K562 (cell line): Measurements from ENCODE around the gene UBR3. TPM values are rescaled to one million over a fixed set of nuclear protein-coding genes. Genes with fewer than 3 reads are reported as not detected.

Experiments
- ATF4 ChIP-seq: fragments of 450-650 bp; formaldehyde crosslinking; IDR thresholded peaks from 2 replicates; pipeline ENCODE4 v1.4.0; 2022; ENCODE audit warnings: mild to moderate bottlenecking, moderate library complexity
- CHCHD3 ChIP-seq: fragments of 250-450 bp; sonication (Bioruptor Pico); IDR thresholded peaks from 2 replicates; pipeline ENCODE4 v2.1.2; 2022; ENCODE audit warnings: mild to moderate bottlenecking
- ETV5 ChIP-seq: sonication (generic); formaldehyde crosslinking; IDR thresholded peaks from 2 replicates; pipeline ENCODE4 v1.4.0; 2020; ENCODE audit warnings: low read depth, mild to moderate bottlenecking, missing genetic modification reagents
- FOSL1 ChIP-seq: fragments of 200-800 bp; sonication (Bioruptor generic); conservative IDR thresholded peaks from 2 replicates; pipeline ENCODE4 v1.6.1; 2016; ENCODE audit warnings: missing genetic modification characterization, missing compliant biosample characterization
- HDAC1 ChIP-seq, 2 experiments: fragments of 450-650 bp; IDR thresholded peaks; 2 replicates each; pipeline ENCODE4 v1.6.1; 2016 to 2017; ENCODE audit warnings: inconsistent platforms in 1 of 2, mild to moderate bottlenecking in 1 of 2, moderate library complexity in 1 of 2
- HDAC2 ChIP-seq: fragments of 450-650 bp; IDR thresholded peaks from 2 replicates; pipeline ENCODE4 v1.6.1; 2016; ENCODE audit warnings: mild to moderate bottlenecking
- HDGF ChIP-seq: fragments of 450-650 bp; IDR thresholded peaks from 2 replicates; pipeline ENCODE4 v1.6.1; 2016
- HEY1 ChIP-seq: fragments of 250-450 bp; sonication (Bioruptor Pico); IDR thresholded peaks from 2 replicates; pipeline ENCODE4 v1.5.0; 2020; ENCODE audit warnings: mild to moderate bottlenecking, moderate library complexity, borderline replicate concordance
- HIVEP1 ChIP-seq: fragments of 250-450 bp; sonication (Bioruptor Pico); IDR thresholded peaks from 2 replicates; pipeline ENCODE4 v1.4.0; 2020; ENCODE audit warnings: mild to moderate bottlenecking
- HNRNPK ChIP-seq: fragments of 200-400 bp; formaldehyde crosslinking; IDR thresholded peaks from one replicate; pipeline ENCODE4 v1.6.1; 2018; ENCODE audit warnings: mild to moderate bottlenecking, low read depth, low read length; ENCODE audit not compliant: poor library complexity, severe bottlenecking
- KHSRP ChIP-seq: fragments of 450-650 bp; IDR thresholded peaks from 2 replicates; pipeline ENCODE4 v1.6.1; 2017
- MBD2 ChIP-seq: sonication (generic); IDR thresholded peaks from 2 replicates; pipeline ENCODE4 v1.6.1; 2016; ENCODE audit warnings: low read depth, borderline replicate concordance
- MECOM ChIP-seq: fragments of 250-450 bp; sonication (Bioruptor Pico); IDR thresholded peaks from 2 replicates; pipeline ENCODE4 v1.8.0; 2022; ENCODE audit warnings: inconsistent platforms
- MTA1 ChIP-seq: fragments of 450-650 bp; IDR thresholded peaks from 2 replicates; pipeline ENCODE4 v1.6.1; 2017; ENCODE audit warnings: borderline replicate concordance
- POLR3A ChIP-seq: IDR thresholded peaks from 2 replicates; pipeline ENCODE4 v1.6.1; 2011; ENCODE audit warnings: borderline replicate concordance, mild to moderate bottlenecking, moderate library complexity; ENCODE audit not compliant: insufficient read length, insufficient read depth; ENCODE audit errors: extremely low read depth
- RBM22 ChIP-seq: fragments of 200-400 bp; formaldehyde crosslinking; IDR thresholded peaks from 2 replicates; pipeline ENCODE4 v1.6.1; 2018; ENCODE audit warnings: low read length, low read depth; ENCODE audit not compliant: poor library complexity, severe bottlenecking
- RCOR1 ChIP-seq, 2 experiments: IDR thresholded peaks; 2 replicates each; pipeline ENCODE4 v1.6.1; 2012; ENCODE audit warnings: low read depth in 2 of 2, low read length in 2 of 2, borderline replicate concordance in 1 of 2, improper control_type of control experiment in 1 of 2
- SMARCA4 ChIP-seq: fragments of 450-650 bp; IDR thresholded peaks from 2 replicates; pipeline ENCODE4 v1.6.1; 2016
- ZFP1 ChIP-seq: fragments of 450-650 bp; formaldehyde crosslinking; IDR thresholded peaks from 2 replicates; pipeline ENCODE4 v1.4.0; 2020; ENCODE audit warnings: mild to moderate bottlenecking, mixed read lengths
- ZNF175 ChIP-seq: fragments of 200-800 bp; sonication (Bioruptor generic); IDR thresholded peaks from 2 replicates; pipeline ENCODE4 v1.6.1; 2016; ENCODE audit warnings: low read depth, mild to moderate bottlenecking, missing genetic modification characterization, missing compliant biosample characterization
- ZNF263 ChIP-seq: sonication (generic); formaldehyde crosslinking; IDR thresholded peaks from 2 replicates; pipeline ENCODE4 v1.8.0; 2022; ENCODE audit warnings: mild to moderate bottlenecking, missing genetic modification reagents, borderline replicate concordance
- ZNF277 ChIP-seq: fragments of 250-450 bp; sonication (Bioruptor Pico); IDR thresholded peaks from 2 replicates; pipeline ENCODE4 v1.8.0; 2022; ENCODE audit warnings: inconsistent platforms, mild to moderate bottlenecking, moderate library complexity, borderline replicate concordance
- polyA plus RNA-seq, 8 experiments: library from polyadenylated mRNA; depleted of rRNA in 4 of 8; stranded (reverse) in 5 of 8; unstranded in 3 of 8; fragments of >200 nt; fragmentation: Nextera tagmentation in 2 of 8; fragmentation: Illumina TruSeq in 1 of 8; extraction: Ambion mirVana in 2 of 8; extraction: Trizol in 1 of 8; gene quantifications; 2 replicates each; pipeline versions ENCODE4 v1.2.1 to v1.2.3, GENCODE V29; 2011 to 2014; ENCODE audit warnings: inconsistent platforms in 1 of 8, missing spikeins in 1 of 8
- total RNA-seq, 7 experiments: library from RNA; depleted of rRNA in 6 of 7; stranded (reverse); fragments of >200 nt in 6 of 7; fragmentation: Illumina TruSeq in 2 of 7; extraction: Trizol in 2 of 7; gene quantifications; 2 replicates each; pipeline versions ENCODE4 v1.2.1 to v1.2.3, GENCODE V29; 2011 to 2021; ENCODE audit warnings: low replicate concordance in 1 of 7
- TF ChIP-seq, protein P1 (sequence below): fragments of 200-800 bp; sonication (Bioruptor generic); IDR thresholded peaks from 2 replicates; pipeline ENCODE4 v1.6.1; 2017; ENCODE audit warnings: missing genetic modification characterization, missing compliant biosample characterization
- TF ChIP-seq, protein P2 (sequence below): sonication (generic); formaldehyde crosslinking; IDR thresholded peaks from 2 replicates; pipeline ENCODE4 v1.9.0; 2022; ENCODE audit warnings: mild to moderate bottlenecking, missing genetic modification reagents
- TF ChIP-seq, protein P3 (sequence below): sonication (generic); formaldehyde crosslinking; IDR thresholded peaks from 2 replicates; pipeline ENCODE4 v1.8.0; 2022; ENCODE audit warnings: mild to moderate bottlenecking, missing genetic modification reagents

UBR3 gene
- total and polyA plus RNA-seq, 9 of the 15 experiments (the other 6 are each of a cell fraction or from before 2014, with no cell fraction given), result 14.4 to 63.5 (median 40.4) TPM

DNA sequence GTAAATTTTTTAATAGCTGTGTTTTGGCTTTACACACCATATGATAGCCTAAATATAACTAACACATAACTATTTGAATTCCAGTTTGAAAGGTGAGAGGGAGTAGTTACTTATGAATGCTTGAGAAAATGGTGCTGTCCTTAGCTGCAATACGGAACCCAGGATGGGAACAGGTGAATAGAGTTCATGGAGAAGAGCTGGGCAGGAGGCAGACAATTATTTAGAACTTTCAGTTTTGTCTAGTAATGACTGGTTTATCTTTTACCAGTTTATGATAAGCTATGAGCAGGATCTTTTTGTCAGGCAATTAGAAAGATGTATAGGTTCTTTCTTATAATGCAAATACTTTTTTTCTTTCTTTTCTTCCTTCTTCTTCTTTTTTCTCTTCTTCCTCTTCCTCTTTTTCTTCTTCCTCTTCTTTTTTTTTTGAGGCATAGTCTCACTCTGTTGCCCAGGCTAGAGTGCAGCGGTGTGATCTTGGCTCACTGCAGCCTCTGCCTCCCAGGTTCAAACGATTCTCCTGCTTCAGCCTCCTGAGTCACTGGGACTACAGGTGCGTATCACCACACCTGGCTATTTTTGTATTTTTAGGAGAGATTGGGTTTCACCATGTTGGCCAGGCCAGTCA lies 25.9 kb downstream of the UBR3 start (continued):
- TF ChIP-seq HDAC2 (0 out of 2 replicates have a peak, but pooled peaks have one; percentile 34), ZFP1 (CRISPR knock-in tag) (no peak), SMARCA4 (peak; percentile 46; the same call in 1 of the 2 replicates), HEY1 (no peak), KHSRP (no peak), CHCHD3 (no peak), HNRNPK (no peak), ATF4 (CRISPR knock-in tag) (no peak), ZNF263 (no peak), RCOR1 (IDR thresholded peaks at IDR 0.05; ENCODE audit: borderline replicate concordance in 1 of 2, low read depth in 2 of 2, low read length in 2 of 2) (no peak), ZNF175 (CRISPR knock-in tag) (no peak), MTA1 (peak; percentile 75), FOSL1 (no peak), HDGF (no peak), POLR3A (no peak), MBD2 (no peak), RBM22 (no peak), HDAC1 (IDR thresholded peaks at IDR 0.05) (peak in 1 of 2 experiments; percentile 55; a peak in 2 of 4 replicates), ETV5 (no peak), ZNF277 (CRISPR knock-in tag) (no peak), HIVEP1 (no peak), MECOM (no peak)
- TF ChIP-seq, protein P1, sequence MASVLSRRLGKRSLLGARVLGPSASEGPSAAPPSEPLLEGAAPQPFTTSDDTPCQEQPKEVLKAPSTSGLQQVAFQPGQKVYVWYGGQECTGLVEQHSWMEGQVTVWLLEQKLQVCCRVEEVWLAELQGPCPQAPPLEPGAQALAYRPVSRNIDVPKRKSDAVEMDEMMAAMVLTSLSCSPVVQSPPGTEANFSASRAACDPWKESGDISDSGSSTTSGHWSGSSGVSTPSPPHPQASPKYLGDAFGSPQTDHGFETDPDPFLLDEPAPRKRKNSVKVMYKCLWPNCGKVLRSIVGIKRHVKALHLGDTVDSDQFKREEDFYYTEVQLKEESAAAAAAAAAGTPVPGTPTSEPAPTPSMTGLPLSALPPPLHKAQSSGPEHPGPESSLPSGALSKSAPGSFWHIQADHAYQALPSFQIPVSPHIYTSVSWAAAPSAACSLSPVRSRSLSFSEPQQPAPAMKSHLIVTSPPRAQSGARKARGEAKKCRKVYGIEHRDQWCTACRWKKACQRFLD (CRISPR knock-in tag), result no peak
- TF ChIP-seq, protein P2, sequence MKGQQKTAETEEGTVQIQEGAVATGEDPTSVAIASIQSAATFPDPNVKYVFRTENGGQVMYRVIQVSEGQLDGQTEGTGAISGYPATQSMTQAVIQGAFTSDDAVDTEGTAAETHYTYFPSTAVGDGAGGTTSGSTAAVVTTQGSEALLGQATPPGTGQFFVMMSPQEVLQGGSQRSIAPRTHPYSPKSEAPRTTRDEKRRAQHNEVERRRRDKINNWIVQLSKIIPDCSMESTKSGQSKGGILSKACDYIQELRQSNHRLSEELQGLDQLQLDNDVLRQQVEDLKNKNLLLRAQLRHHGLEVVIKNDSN (CRISPR knock-in tag), result no peak
- TF ChIP-seq, protein P3, sequence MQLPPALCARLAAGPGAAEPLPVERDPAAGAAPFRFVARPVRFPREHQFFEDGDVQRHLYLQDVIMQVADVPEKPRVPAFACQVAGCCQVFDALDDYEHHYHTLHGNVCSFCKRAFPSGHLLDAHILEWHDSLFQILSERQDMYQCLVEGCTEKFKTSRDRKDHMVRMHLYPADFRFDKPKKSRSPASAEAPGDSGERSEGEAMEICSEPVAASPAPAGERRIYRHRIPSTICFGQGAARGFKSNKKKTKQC (CRISPR knock-in tag), result no peak
